Stimulated activated CD8-positive, alpha-beta memory T cell treated with anti-CD3 and anti-CD28 coated beads, Interleukin-15, amount 100 ng/mL, for 24 hours (primary cell): ENCODE data around the gene ASAP2.
"Not testable (repeated sequence)": the region's sequence is repeated elsewhere in the genome, so short reads cannot be mapped to it uniquely, and the experiment has no call there.

ENCODE experiments used
- DNase-seq: peaks from one replicate; pipeline ENCODE4 v3.0.0-alpha.2; 2020; ENCODE audit warnings: low read depth

Gene ASAP2

GRCh38 chr2:9380702-9381628 is 174.4 kb downstream of the ASAP2 start:
- no peak for DNase-seq

DNA sequence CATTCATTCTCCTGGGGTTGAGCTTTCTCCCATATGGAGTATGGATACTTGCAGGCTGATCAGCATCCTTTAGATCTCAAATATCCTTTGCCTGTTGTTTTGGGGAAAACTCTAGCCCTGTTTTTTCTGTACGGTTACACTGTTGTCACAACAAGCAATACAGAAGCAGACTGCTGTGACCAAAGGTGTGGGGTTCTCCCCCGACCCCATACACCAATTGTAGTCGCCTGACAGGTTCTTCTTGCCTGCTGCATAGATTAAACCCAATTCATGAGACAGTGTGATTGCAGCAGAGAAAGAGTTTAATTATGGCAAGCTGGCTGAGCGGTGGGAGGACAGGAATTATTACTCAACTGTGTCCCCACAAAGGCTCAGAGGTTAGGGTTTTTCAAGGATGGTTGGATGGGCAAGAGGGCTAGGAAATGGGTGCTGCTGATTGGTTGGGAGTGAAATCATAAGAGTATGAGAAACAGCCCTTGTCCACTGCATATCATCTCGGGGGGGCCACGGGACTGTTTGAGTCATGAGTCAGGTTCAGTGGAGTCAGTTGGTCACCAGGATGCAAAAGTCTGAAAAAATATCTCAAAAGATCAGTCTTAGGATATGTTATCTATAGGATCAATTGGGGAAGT is 176.1 kb downstream of the ASAP2 start:
- DNase-seq: no peak

DNA sequence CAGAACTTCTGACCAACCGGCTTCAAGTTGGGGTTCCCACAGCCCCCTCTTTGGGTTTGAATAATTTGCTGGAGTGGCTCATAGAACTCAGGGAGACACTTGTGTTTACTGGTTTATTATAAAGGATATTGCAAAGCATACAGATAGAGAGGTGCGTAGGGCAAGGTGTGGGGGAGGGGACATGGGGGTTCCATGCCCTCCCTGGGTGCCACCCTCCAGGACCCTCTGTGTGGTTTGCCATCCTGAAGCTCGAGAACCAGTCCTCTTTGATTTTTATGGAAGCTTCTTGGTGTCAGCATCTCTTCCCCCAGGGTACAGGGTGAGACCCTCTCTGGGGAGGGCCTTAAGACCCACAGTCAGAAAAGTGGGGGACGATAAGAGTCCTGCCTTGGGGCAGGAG is 177.9 kb downstream of the ASAP2 start:
- no peak for DNase-seq

- no peak for DNase-seq
Observed at GRCh38 chr2:9385841-9386240, 179.2 kb downstream of the ASAP2 start.

- no peak for DNase-seq
Observed at GRCh38 chr2:9388199-9388681, 181.6 kb downstream of the ASAP2 start.

- DNase-seq: no peak
Observed at GRCh38 chr2:9388950-9389911, 182.6 kb downstream of the ASAP2 start.

- no peak for DNase-seq
Observed at GRCh38 chr2:9390151-9390850, 183.7 kb downstream of the ASAP2 start.

DNA sequence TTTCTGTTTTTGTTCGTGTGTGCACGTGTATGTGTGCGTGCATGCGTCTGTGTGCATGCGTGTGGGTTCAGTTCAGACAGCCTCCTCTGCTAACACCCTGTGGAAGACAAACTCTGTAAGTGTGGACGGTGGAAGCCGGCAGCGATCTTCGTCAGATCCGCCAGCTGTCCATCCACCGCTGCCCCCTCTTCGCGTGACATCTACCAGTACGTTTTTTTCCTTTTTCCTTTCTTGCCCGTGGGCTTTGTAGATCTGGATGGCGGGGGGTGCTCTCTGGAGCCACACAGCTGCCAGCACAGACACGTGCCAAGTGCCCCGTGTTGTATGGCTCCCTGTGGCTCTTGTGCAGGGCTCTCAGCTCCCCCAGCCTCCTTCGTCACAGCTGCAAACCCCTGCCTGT is 184.4 kb downstream of the ASAP2 start:
- DNase-seq: no peak

GRCh38 chr2:9391961-9392720 is 185.5 kb downstream of the ASAP2 start:
- DNase-seq: no peak

- DNase-seq: no peak
Observed at GRCh38 chr2:9392898-9393765, 186.5 kb downstream of the ASAP2 start.

GRCh38 chr2:9394816-9395215 is 188.2 kb downstream of the ASAP2 start:
- no peak for DNase-seq

DNA sequence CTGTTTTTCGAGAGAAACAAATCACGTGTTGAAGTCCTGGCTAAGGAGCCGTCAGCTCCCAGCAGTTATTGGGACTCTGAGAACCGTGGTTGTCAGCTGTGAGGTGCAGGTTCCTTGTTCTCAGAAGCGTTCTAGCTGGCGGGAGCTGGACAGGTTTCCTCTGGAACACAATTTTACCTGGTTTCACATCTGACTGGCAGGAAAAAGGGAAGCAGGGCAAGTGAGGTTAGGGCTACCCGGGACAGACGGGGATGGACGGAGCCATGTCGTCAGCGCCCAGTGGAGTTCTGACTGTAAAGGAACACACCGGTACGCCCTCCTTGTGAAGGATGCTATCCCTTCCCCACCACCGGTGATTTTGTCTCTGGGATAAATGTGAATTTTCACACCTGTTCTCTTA is 190.6 kb downstream of the ASAP2 start:
- no peak for DNase-seq

DNA sequence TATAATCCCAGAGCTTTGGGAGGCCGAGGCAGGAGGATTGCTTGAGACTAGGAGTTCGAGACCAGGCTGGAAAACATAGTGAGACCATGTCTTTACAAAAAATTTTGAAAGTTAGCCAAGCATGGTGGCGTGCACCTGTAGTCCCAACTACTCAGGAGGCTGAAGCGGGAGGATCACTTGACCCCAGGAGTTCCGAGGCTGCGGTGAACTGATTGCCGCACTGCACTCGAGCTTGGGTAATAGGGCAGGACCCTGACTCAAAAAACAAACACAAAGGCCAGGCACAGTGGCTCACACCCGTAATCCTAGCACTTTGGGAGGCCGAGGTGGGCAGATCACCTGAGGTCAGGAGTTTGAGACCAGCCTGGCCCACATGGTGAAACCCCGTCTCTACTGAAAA is 191.6 kb downstream of the ASAP2 start:
- not testable (repeated sequence) for DNase-seq

- no peak for DNase-seq
Observed at GRCh38 chr2:9398881-9399780, 192.5 kb downstream of the ASAP2 start.

GRCh38 chr2:9400268-9401058 is 193.9 kb downstream of the ASAP2 start:
- DNase-seq: no peak

- DNase-seq: no peak
Observed at GRCh38 chr2:9401059-9401547, 194.5 kb downstream of the ASAP2 start.

DNA sequence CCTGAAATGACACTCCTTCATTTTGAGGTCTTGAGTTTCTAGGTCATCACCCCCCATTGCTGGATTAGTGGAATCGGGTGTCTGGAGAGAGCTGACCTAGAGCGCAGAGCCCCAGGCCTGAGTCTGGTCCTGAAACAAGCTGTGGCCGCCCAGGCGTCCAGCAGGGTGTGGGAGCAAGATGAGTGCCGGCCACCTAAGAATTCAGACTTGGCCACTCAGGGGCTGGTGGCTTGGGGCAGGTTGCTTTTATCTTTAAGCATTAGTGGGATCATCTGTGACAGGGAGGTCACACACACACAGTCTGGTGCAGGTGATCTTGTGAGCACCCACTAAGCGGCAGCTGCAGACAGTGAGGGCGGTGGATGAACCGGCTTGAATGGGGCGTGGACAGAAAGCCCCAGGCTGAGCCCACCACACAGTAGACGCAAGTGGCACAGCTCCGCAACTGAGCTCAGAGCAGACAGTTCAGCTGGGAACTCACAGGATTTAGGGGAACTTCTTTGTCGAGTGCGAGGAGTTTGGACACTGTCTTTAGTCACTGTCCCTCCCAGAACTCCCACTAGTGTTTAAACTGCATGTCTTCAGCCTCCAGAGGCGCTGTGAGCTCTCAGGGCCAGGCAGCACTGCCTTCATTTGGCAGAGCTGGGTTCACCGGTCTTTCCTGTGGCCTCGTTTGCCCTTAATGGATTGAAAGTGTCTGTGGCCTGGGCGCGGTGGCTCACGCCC is 195.2 kb downstream of the ASAP2 start:
- no peak for DNase-seq
